LNCaP clone FGC (cell line): Measurements from ENCODE around the gene ETF1.

Experiments used
- DNase-seq: peaks from one replicate; pipeline ENCODE4 v3.0.0-alpha.2; 2011; ENCODE audit warnings: low read depth
- H3K4me3 ChIP-seq: 2 replicates; pipeline ENCODE4 v1.5.1; 2011; ENCODE audit warnings: mild to moderate bottlenecking, low read depth, low read length, control low read depth
- TF ChIP-seq, protein P1 (sequence below): IDR thresholded peaks from 2 replicates; pipeline ENCODE4 v1.5.1; 2012; ENCODE audit warnings: mild to moderate bottlenecking; ENCODE audit not compliant: control insufficient read depth, insufficient read depth; ENCODE audit errors: extremely low read depth

Gene ETF1

GRCh38 chr5:138467711-138468132 lies 75.3 kb downstream of the ETF1 start:
- DNase-seq = no peak
- TF ChIP-seq, protein P1, sequence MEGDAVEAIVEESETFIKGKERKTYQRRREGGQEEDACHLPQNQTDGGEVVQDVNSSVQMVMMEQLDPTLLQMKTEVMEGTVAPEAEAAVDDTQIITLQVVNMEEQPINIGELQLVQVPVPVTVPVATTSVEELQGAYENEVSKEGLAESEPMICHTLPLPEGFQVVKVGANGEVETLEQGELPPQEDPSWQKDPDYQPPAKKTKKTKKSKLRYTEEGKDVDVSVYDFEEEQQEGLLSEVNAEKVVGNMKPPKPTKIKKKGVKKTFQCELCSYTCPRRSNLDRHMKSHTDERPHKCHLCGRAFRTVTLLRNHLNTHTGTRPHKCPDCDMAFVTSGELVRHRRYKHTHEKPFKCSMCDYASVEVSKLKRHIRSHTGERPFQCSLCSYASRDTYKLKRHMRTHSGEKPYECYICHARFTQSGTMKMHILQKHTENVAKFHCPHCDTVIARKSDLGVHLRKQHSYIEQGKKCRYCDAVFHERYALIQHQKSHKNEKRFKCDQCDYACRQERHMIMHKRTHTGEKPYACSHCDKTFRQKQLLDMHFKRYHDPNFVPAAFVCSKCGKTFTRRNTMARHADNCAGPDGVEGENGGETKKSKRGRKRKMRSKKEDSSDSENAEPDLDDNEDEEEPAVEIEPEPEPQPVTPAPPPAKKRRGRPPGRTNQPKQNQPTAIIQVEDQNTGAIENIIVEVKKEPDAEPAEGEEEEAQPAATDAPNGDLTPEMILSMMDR = no peak
- no peak overlapping the region for H3K4me3 ChIP-seq

DNA sequence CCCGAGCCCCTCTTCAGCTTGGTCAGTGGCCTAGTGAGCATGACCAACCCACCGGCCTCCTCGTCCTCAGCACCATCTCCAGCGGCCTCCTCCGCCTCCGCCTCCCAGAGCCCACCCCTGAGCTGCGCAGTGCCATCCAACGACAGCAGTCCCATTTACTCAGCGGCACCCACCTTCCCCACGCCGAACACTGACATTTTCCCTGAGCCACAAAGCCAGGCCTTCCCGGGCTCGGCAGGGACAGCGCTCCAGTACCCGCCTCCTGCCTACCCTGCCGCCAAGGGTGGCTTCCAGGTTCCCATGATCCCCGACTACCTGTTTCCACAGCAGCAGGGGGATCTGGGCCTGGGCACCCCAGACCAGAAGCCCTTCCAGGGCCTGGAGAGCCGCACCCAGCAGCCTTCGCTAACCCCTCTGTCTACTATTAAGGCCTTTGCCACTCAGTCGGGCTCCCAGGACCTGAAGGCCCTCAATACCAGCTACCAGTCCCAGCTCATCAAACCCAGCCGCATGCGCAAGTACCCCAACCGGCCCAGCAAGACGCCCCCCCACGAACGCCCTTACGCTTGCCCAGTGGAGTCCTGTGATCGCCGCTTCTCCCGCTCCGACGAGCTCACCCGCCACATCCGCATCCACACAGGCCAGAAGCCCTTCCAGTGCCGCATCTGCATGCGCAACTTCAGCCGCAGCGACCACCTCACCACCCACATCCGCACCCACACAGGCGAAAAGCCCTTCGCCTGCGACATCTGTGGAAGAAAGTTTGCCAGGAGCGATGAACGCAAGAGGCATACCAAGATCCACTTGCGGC lies 75.9 kb downstream of the ETF1 start:
- no peak for DNase-seq
- TF ChIP-seq, protein P1 = no peak
- H3K4me3 ChIP-seq = no peak overlapping the region

- DNase-seq = no peak
- TF ChIP-seq, protein P1 = no peak
- peak overlapping the region; percentile 75 for H3K4me3 ChIP-seq
Observed at GRCh38 chr5:138466125-138466899, 76.7 kb downstream of the ETF1 start.

- H3K4me3 ChIP-seq = peak within 1 kb of the TSS; percentile 75
- TF ChIP-seq, protein P1 = no peak
- no peak for DNase-seq
Observed at GRCh38 chr5:138465261-138466124, 77.5 kb downstream of the ETF1 start, which contains the start of gene EGR1. EGR1 (plus strand) TSS chr5:138465479; CDS start chr5:138465762, 283 bp downstream.

DNA sequence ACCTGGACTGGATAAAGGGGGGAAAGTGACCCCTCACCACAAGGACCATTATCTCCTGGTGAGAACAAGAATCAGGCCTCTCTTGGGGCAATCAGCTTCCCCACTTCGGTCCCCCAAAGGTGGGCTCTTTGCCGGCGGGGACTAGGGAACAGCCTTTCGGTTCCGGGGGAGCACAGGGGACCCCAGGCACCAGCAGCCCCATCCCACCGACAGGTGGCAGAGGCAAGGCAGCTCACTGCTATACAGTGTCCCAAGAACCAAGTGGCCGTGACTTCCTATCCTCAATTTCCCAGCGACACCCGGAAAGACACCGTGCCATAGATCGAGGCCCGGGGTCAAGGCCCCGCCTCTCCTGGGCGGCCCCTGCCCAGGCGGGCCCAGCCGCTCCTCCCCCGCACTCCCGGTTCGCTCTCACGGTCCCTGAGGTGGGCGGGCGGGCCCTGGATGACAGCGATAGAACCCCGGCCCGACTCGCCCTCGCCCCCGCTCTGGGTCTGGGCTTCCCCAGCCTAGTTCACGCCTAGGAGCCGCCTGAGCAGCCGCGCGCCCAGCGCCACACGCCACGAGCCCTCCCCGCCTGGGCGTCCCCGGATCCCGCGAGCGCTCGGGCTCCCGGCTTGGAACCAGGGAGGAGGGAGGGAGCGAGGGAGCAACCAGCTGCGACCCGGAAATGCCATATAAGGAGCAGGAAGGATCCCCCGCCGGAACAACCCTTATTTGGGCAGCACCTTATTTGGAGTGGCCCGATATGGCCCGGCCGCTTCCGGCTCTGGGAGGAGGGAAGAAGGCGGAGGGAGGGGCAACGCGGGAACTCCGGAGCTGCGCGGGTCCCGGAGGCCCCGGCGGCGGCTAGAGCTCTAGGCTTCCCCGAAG lies 78.4 kb downstream of the ETF1 start:
- TF ChIP-seq, protein P1 = peak; percentile 44
- H3K4me3 ChIP-seq = peak overlapping the region; percentile 75
- peak; percentile 96 for DNase-seq

DNA sequence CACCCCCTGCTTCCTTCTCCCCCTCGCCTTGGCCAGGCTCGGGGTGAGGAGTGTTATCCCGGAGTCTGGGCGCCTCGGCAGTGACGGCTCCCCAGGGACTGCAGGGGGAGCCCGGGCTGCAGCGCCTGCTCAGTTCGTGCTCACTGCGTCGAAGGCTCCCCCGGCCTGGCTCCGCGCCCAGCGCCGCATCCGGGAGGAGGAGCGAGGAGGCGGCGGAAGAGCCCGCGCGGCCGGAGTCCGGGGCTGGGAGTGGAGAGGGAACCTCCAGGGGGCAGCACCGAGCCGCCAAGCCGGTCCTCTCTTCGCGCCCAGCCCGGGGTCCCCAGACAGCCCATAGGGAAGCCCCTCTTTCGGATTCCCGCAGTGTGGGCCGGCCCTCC lies 79.0 kb downstream of the ETF1 start:
- peak overlapping the region; percentile 75 for H3K4me3 ChIP-seq
- TF ChIP-seq, protein P1 = peak; percentile 56
- DNase-seq = peak; percentile 61
